Mammary epithelial cell (primary cell): Measurements from ENCODE around the gene SLC4A9.

Experiments used
- CTCF ChIP-seq, 2 donors: IDR thresholded peaks in 1 of 2; conservative IDR thresholded peaks in 1 of 2; 2 replicates each; pipeline ENCODE4 v1.5.1; 2011 to 2012; ENCODE audit warnings: inconsistent platforms in 2 of 2, low read length in 2 of 2, mild to moderate bottlenecking in 2 of 2, control low read depth in 1 of 2, low read depth in 1 of 2; ENCODE audit not compliant: insufficient read depth in 1 of 2; ENCODE audit errors: extremely low read depth in 1 of 2
- EZH2 ChIP-seq: IDR thresholded peaks from 2 replicates; pipeline ENCODE4 v1.6.1; 2012; ENCODE audit warnings: low read length, inconsistent platforms, borderline replicate concordance

GRCh38 chr5:140328036-140328764 is 31.8 kb upstream of the SLC4A9 start:
- no peak for TF ChIP-seq CTCF (conservative IDR thresholded peaks at IDR 0.05 in 1 of 2, IDR thresholded peaks at IDR 0.05 in 1 of 2; ENCODE audit: extremely low read depth in 1 of 2, insufficient read depth in 1 of 2, low read depth in 1 of 2, low read length in 2 of 2)
- no peak for TF ChIP-seq EZH2
